Hepatocyte (in vitro differentiated cells): ENCODE results near the gene LRRC28. TPM values are rescaled to one million over a fixed set of nuclear protein-coding genes. Genes with fewer than 3 reads are reported as not detected.

Experiments
- DNase-seq: peaks from one replicate; pipeline ENCODE4 v3.0.0-alpha.2; 2016; ENCODE audit warnings: low spot score
- H2AFZ ChIP-seq: fragments of 200-600 bp; sonication (generic); 2 replicates; pipeline ENCODE4 v1.6.0; 2016; ENCODE audit warnings: antibody characterized with exemption, mild to moderate bottlenecking
- H3K27ac ChIP-seq: fragments of 200-600 bp; sonication (generic); 2 replicates; pipeline ENCODE4 v1.5.1; 2016; ENCODE audit warnings: mild to moderate bottlenecking
- H3K27me3 ChIP-seq: fragments of 200-600 bp; sonication (generic); 2 replicates; pipeline ENCODE4 v1.6.1; 2016
- H3K36me3 ChIP-seq: fragments of 200-600 bp; sonication (generic); replicated peaks from 2 replicates; pipeline ENCODE4 v1.5.1; 2016; ENCODE audit warnings: low read depth; ENCODE audit not compliant: insufficient read depth
- H3K4me1 ChIP-seq: fragments of 200-600 bp; sonication (generic); 2 replicates; pipeline ENCODE4 v1.5.1; 2016; ENCODE audit warnings: mild to moderate bottlenecking, moderate library complexity; ENCODE audit not compliant: insufficient read depth
- H3K4me2 ChIP-seq: fragments of 200-600 bp; sonication (generic); 2 replicates; pipeline ENCODE4 v1.6.0; 2016
- H3K4me3 ChIP-seq: fragments of 200-600 bp; sonication (generic); 2 replicates; pipeline ENCODE4 v1.5.1; 2016; ENCODE audit warnings: mild to moderate bottlenecking
- H3K79me2 ChIP-seq: fragments of 200-600 bp; sonication (generic); 2 replicates; pipeline ENCODE4 v1.6.0; 2017; ENCODE audit warnings: mild to moderate bottlenecking
- H3K9me2 ChIP-seq: fragments of 200-600 bp; sonication (generic); replicated peaks from 2 replicates; pipeline ENCODE4 v1.6.0; 2017; ENCODE audit warnings: mild to moderate bottlenecking; ENCODE audit not compliant: insufficient read depth
- H3K9me3 ChIP-seq: fragments of 200-600 bp; sonication (generic); 2 replicates; pipeline ENCODE4 v1.5.1; 2016; ENCODE audit warnings: low read depth, mild to moderate bottlenecking
- H4K20me1 ChIP-seq: fragments of 200-600 bp; sonication (generic); 2 replicates; pipeline ENCODE4 v1.6.0; 2016; ENCODE audit warnings: mild to moderate bottlenecking; ENCODE audit not compliant: insufficient read depth, poor library complexity, severe bottlenecking
- CTCF ChIP-seq: fragments of 200-600 bp; sonication (generic); IDR thresholded peaks from 2 replicates; pipeline ENCODE4 v1.5.1; 2016; ENCODE audit warnings: antibody characterized with exemption, mild to moderate bottlenecking; ENCODE audit not compliant: poor library complexity
- EZH2 ChIP-seq: fragments of 200-600 bp; sonication (generic); IDR thresholded peaks from 2 replicates; pipeline ENCODE4 v1.6.1; 2016; ENCODE audit warnings: antibody characterized with exemption, mild to moderate bottlenecking, borderline replicate concordance
- EZH2phosphoT487 ChIP-seq: fragments of 200-600 bp; sonication (generic); IDR thresholded peaks from one replicate; pipeline ENCODE4 v1.6.1; 2018; ENCODE audit warnings: antibody characterized with exemption, mild to moderate bottlenecking, low read depth, moderate library complexity; ENCODE audit not compliant: unreplicated experiment, severe bottlenecking
- WGBS: methylation state at CpG from one replicate; pipeline ENCODE4 v1.1.6; 2016; ENCODE audit warnings: low lambda C conversion rate; ENCODE audit errors: missing lambda C conversion rate; 5-methylcytosine and 5-hydroxymethylcytosine counted together
- polyA plus RNA-seq: library from polyadenylated mRNA; unstranded; fragments of >200 nt; fragmentation: Nextera tagmentation; extraction: Ambion mirVana; gene quantifications from 2 replicates; pipeline ENCODE4 v1.2.1, GENCODE V29; 2016
- total RNA-seq: library from RNA; depleted of rRNA; stranded (reverse); fragments of >200 nt; gene quantifications from 2 replicates; pipeline ENCODE4 v1.2.3, GENCODE V29; 2014

Gene LRRC28
- total and polyA plus RNA-seq, 2 experiments from 2014 or later, result 32.1 to 55.5 TPM

- H3K4me1 ChIP-seq, result peaks cover 14% of the 10 kb centered on the region
Observed at GRCh38 chr15:99406120-99406519, 154.8 kb downstream of the LRRC28 start.

GRCh38 chr15:99406716-99407487 lies 155.6 kb downstream of the LRRC28 start:
- WGBS, result 97% methylated on average over 17 of the region's 17 CpGs
- H3K4me3 ChIP-seq, result no peak overlapping the region

More at GRCh38 chr15:99406120-99406519, 154.8 kb downstream of the LRRC28 start:
- Histone ChIP-seq H4K20me1 (no peaks in the 10 kb centered on the region), H3K4me2 (no peak overlapping the region), H3K36me3 (no peaks in the 10 kb centered on the region), H3K27ac (no peak overlapping the region), H3K79me2 (no peaks in the 10 kb centered on the region), H3K4me3 (no peak overlapping the region), H3K27me3 (no peaks in the 10 kb centered on the region), H3K9me3 (no peaks in the 10 kb centered on the region), H3K9me2 (no peaks in the 10 kb centered on the region), H2AFZ (no peak overlapping the region)
- TF ChIP-seq CTCF, result no peak
- no peak for TF ChIP-seq EZH2phosphoT487
- TF ChIP-seq EZH2, result no peak
- 96% methylated on average over 12 of the region's 12 CpGs for WGBS
- DNase-seq, result no peak

GRCh38 chr15:99407716-99408115 lies 156.4 kb downstream of the LRRC28 start:
- Histone ChIP-seq H3K4me1 (peaks cover 8% of the 10 kb centered on the region), H2AFZ (no peak overlapping the region), H3K36me3 (no peaks in the 10 kb centered on the region), H3K9me2 (no peaks in the 10 kb centered on the region), H3K27ac (no peak overlapping the region), H3K4me2 (no peak overlapping the region), H3K27me3 (no peaks in the 10 kb centered on the region), H3K79me2 (no peaks in the 10 kb centered on the region), H3K4me3 (no peak overlapping the region), H4K20me1 (no peaks in the 10 kb centered on the region), H3K9me3 (no peaks in the 10 kb centered on the region)
- TF ChIP-seq EZH2, result no peak
- TF ChIP-seq CTCF, result no peak
- 88% methylated on average over 5 of the region's 5 CpGs for WGBS
- no peak for DNase-seq

More at GRCh38 chr15:99406716-99407487, 155.6 kb downstream of the LRRC28 start:
- H3K9me3 ChIP-seq, result no peaks in the 10 kb centered on the region
- H2AFZ ChIP-seq, result no peak overlapping the region
- DNase-seq, result no peak
- H3K4me1 ChIP-seq, result peaks cover 9% of the 10 kb centered on the region
- no peaks in the 10 kb centered on the region for H3K27me3 ChIP-seq
- no peak overlapping the region for H3K4me2 ChIP-seq
- no peaks in the 10 kb centered on the region for H4K20me1 ChIP-seq
- TF ChIP-seq EZH2phosphoT487, result no peak
- no peak for TF ChIP-seq CTCF
- TF ChIP-seq EZH2, result no peak
- no peak overlapping the region for H3K27ac ChIP-seq
- no peaks in the 10 kb centered on the region for H3K79me2 ChIP-seq
- no peaks in the 10 kb centered on the region for H3K36me3 ChIP-seq
- no peaks in the 10 kb centered on the region for H3K9me2 ChIP-seq
